ENCODE data around the gene SLIT1.
"Not testable (repeated sequence)": the region's sequence is repeated elsewhere in the genome, so short reads cannot be mapped to it uniquely, and the experiment has no call there.

Gene SLIT1

GRCh38 chr10:97105303-97105702 lies 80.5 kb downstream of the SLIT1 start:
- DNase-seq = no peak

GRCh38 chr10:97103316-97104080 lies 82.3 kb downstream of the SLIT1 start:
- no peak for DNase-seq

GRCh38 chr10:97102441-97102840 lies 83.3 kb downstream of the SLIT1 start:
- no peak for DNase-seq

GRCh38 chr10:97101166-97101940 lies 84.4 kb downstream of the SLIT1 start:
- no peak for DNase-seq

GRCh38 chr10:97100657-97101056 lies 85.1 kb downstream of the SLIT1 start:
- DNase-seq = no peak

GRCh38 chr10:97099868-97100267 lies 85.9 kb downstream of the SLIT1 start:
- no peak for DNase-seq

GRCh38 chr10:97099089-97099488 lies 86.7 kb downstream of the SLIT1 start:
- DNase-seq = no peak

GRCh38 chr10:97097084-97097433 lies 88.7 kb downstream of the SLIT1 start:
- no peak for DNase-seq

- no peak for DNase-seq
Observed at GRCh38 chr10:97096261-97097083, 89.3 kb downstream of the SLIT1 start.

GRCh38 chr10:97095701-97096260 lies 90.0 kb downstream of the SLIT1 start:
- DNase-seq = no peak

GRCh38 chr10:97090644-97091043 lies 95.1 kb downstream of the SLIT1 start:
- no peak for DNase-seq

GRCh38 chr10:97090035-97090434 lies 95.7 kb downstream of the SLIT1 start:
- DNase-seq = no peak

GRCh38 chr10:97089209-97089870 lies 96.4 kb downstream of the SLIT1 start:
- no peak for DNase-seq

GRCh38 chr10:97087296-97087695 lies 98.5 kb downstream of the SLIT1 start:
- no peak for DNase-seq

GRCh38 chr10:97086530-97086929 lies 99.2 kb downstream of the SLIT1 start:
- DNase-seq = no peak

GRCh38 chr10:97083228-97083829 lies 102.4 kb downstream of the SLIT1 start:
- DNase-seq = no peak

- DNase-seq = not testable (repeated sequence)
Observed at GRCh38 chr10:97082575-97082974, 103.2 kb downstream of the SLIT1 start.

GRCh38 chr10:97081621-97082235 lies 104.0 kb downstream of the SLIT1 start:
- peak; percentile 83 for DNase-seq

- DNase-seq = no peak
Observed at GRCh38 chr10:97080051-97080776, 105.5 kb downstream of the SLIT1 start.

- no peak for DNase-seq
Observed at GRCh38 chr10:97079448-97079847, 106.3 kb downstream of the SLIT1 start.

GRCh38 chr10:97078938-97079445 lies 106.8 kb downstream of the SLIT1 start:
- DNase-seq = no peak

Data from OCI-M1 (cell line).